HPDE6-E6E7 (cell line): ENCODE data around the gene ZNF407.

Experiments
- DNase-seq: peaks from one replicate; pipeline ENCODE4 v3.0.0; 2011; ENCODE audit warnings: missing footprints; ENCODE audit errors: extremely low spot score

Gene ZNF407

GRCh38 chr18:74669136-74669798, 71.6 kb downstream of the ZNF407 start:
- no peak for DNase-seq

GRCh38 chr18:74672371-74672770, 74.7 kb downstream of the ZNF407 start:
- no peak for DNase-seq

- DNase-seq, result no peak
These were observed 76.8 kb downstream of the ZNF407 start for GRCh38 chr18:74674487-74674886.

DNA sequence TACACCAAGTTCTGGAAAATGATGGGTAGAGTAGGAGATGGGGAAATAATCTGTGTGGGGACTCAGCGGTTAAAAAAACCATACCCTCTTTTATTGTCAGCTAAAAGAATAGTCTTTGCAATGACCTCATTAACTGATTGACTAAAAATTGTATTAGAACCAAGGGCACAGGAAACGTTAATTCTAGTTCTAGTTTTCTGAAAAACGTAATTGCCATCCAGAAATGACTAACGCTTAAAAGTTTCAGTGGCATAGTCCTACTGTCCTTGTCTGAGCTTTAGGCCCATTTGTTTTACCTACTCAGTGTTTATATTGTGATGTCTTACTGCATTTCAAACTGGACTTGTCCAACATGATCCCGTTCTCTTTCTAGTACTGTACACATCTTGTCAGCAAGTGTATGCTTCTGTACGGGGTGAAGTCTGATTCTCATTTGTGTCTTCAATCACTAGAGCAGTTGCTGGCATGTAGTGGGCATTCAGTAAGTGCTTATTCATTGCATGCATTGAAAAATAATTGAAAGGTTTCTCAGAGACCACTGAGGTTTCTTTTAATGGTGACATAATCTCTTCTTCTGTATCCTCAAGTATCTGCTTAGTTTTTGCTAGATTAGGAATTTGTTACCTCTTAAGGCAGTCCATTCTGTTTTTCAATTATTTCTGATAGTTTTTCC, 81.5 kb downstream of the ZNF407 start:
- DNase-seq, result no peak

DNA sequence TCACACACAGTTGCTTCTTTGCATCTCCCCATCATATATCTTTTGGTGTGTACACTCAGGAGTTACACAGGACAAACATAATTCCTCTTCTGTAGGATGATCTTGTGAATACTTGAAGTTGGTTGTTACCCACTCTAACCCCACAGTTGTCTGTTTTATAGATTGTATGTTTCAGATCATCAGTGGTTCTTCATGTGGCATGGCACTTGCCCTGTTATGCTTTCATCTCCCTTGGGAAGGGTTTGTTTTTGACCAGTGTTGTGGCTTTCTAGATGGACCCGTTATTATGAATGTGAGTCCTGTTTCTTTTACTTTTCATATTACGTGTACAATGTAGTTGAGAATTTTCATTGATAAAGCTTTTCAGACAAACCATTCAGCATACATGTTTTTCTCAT, 82.0 kb downstream of the ZNF407 start:
- DNase-seq, result no peak

- DNase-seq, result no peak
These were observed 84.7 kb downstream of the ZNF407 start for GRCh38 chr18:74682141-74682990.

GRCh38 chr18:74682991-74683297, 85.3 kb downstream of the ZNF407 start:
- no peak for DNase-seq

- DNase-seq, result no peak
These were observed 85.9 kb downstream of the ZNF407 start for GRCh38 chr18:74683573-74683972.

GRCh38 chr18:74689251-74689650, 91.6 kb downstream of the ZNF407 start:
- DNase-seq, result no peak

- no peak for DNase-seq
These were observed 94.8 kb downstream of the ZNF407 start for GRCh38 chr18:74692367-74693013.

- no peak for DNase-seq
These were observed 96.8 kb downstream of the ZNF407 start for GRCh38 chr18:74694436-74694835.

- no peak for DNase-seq
These were observed 97.5 kb downstream of the ZNF407 start for GRCh38 chr18:74695170-74695569.

- DNase-seq, result no peak
These were observed 101.2 kb downstream of the ZNF407 start for GRCh38 chr18:74698881-74699280.

GRCh38 chr18:74699455-74699854, 101.8 kb downstream of the ZNF407 start:
- DNase-seq, result no peak

GRCh38 chr18:74702950-74703349, 105.3 kb downstream of the ZNF407 start:
- no peak for DNase-seq

DNA sequence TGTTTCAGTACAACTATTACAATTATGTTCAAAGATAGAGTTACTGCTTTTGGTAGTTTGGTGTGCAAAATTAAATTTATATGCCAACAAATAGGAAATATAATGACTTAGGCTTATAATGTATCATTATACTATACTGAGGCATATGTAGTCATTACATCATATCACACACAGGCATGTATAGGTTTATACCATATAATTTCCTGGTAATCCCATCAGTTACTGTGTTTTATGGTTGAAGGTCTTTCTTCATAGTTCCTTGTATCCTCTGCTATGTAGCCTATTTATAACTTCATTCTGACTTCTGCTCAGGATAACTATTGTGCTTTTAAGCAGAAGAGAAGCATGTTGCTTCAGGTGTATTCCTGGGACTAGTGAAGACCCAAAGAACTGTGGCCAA, 110.5 kb downstream of the ZNF407 start:
- no peak for DNase-seq

GRCh38 chr18:74709452-74709851, 111.8 kb downstream of the ZNF407 start:
- DNase-seq, result no peak

DNA sequence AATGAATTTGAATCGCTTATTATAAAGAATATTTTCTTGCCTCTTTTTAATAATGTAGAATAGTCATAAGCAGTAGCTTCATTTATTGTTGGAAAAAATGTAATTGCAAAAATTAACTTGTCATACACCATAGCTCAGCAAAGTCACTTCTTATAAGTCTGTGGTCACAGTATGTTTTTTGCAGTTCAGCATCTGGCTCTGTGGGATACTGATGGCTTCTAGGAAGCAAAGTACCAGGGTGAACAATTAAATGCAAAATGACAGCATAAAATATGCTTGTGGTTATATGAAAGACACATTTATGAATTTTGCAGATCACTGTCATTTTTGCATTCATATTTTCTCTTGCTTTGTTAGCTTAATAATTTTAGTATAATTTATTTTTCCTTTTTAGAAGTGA, 116.5 kb downstream of the ZNF407 start:
- DNase-seq, result no peak

DNA sequence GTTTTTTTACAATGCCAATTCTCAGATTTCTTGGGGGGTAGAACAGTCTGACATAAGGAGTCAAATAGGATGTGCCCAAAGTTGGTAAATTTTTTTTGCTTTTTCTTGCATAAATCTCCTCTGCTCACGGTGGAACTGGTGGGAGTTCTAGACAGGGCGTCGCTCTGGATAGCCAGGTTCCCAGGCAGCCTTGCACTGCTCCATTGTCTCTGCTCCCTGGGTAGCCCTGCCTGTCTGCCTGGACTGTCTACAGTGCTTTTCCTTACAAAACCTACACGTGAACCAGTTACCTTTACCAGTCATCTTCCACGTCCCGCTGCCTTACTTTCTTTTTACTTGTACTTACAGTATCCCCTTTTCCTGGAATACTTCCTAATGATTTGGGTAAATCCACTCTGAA, 117.1 kb downstream of the ZNF407 start:
- no peak for DNase-seq

- no peak for DNase-seq
These were observed 117.6 kb downstream of the ZNF407 start for GRCh38 chr18:74715306-74715705.

- DNase-seq, result no peak
These were observed 118.4 kb downstream of the ZNF407 start for GRCh38 chr18:74715865-74716712.
